ENCODE data around the gene TMCO6. TPM values are rescaled to one million over a fixed set of nuclear protein-coding genes. Genes with fewer than 3 reads are reported as not detected.

The TMCO6 gene
- total and polyA plus RNA-seq, 2 donors from 2014 or later: 7.6 to 19.0 TPM

- H3K36me3 ChIP-seq (ENCODE audit: control insufficient read depth in 2 of 3, insufficient read depth in 3 of 3, low read length in 3 of 3): no peaks in the 10 kb centered on the region
- FAIRE-seq (no peak), DNase-seq (peak in 1 of 5 donors; percentile 84)
- H3K4me1 ChIP-seq (ENCODE audit: control insufficient read depth in 2 of 3, insufficient read depth in 2 of 3, low read depth in 1 of 3, low read length in 3 of 3): peaks cover 0 to 16% (median 0%) of the 10 kb centered on the region in 3 donors
- peaks cover 7% of the 10 kb centered on the region for H3K27me3 ChIP-seq (ENCODE audit: control insufficient read depth, insufficient read depth, low read length)
- H3K27ac ChIP-seq (ENCODE audit: low read depth in 2 of 2, low read length in 2 of 2): peak within 1 kb of the TSS; percentile 65 to 77
- H3K4me3 ChIP-seq (ENCODE audit: low read length in 3 of 3): peak within 1 kb of the TSS; percentile 38 to 88 (median 83)
- TF ChIP-seq CTCF (IDR thresholded peaks at IDR 0.05; ENCODE audit: borderline replicate concordance, extremely low read depth, insufficient read depth): no peak
- peak within 1 kb of the TSS; percentile 35 to 67 (median 59) for H3K9ac ChIP-seq (ENCODE audit: low read length in 3 of 3)
- intact Hi-C loops (cut with DNase I): no loop called here
- H3K9me3 ChIP-seq (ENCODE audit: control insufficient read depth in 2 of 3, insufficient read depth in 1 of 3, low read length in 3 of 3): no peaks in the 10 kb centered on the region
Measured at GRCh38 chr5:140633021-140633471, 6.2 kb upstream of the TMCO6 start, which contains the start of gene CD14. Gene CD14, minus strand, starts transcription at chr5:140633175. Its CDS starts 104 bp downstream, at chr5:140633071.

GRCh38 chr5:140633501-140633900 lies 5.8 kb upstream of the TMCO6 start:
- intact Hi-C loops (cut with DNase I): no loop called here
- H3K27me3 ChIP-seq (ENCODE audit: control insufficient read depth, insufficient read depth, low read length): peaks cover 7% of the 10 kb centered on the region
- H3K27ac ChIP-seq (ENCODE audit: low read depth in 2 of 2, low read length in 2 of 2): peak overlapping the region in 1 of 2 donors; percentile 30
- no peak for DNase-seq
- TF ChIP-seq CTCF (IDR thresholded peaks at IDR 0.05; ENCODE audit: borderline replicate concordance, extremely low read depth, insufficient read depth): no peak
- peak overlapping the region in 1 of 3 donors; percentile 67 for H3K9ac ChIP-seq (ENCODE audit: low read length in 3 of 3)
- no peaks in the 10 kb centered on the region for H3K36me3 ChIP-seq (ENCODE audit: control insufficient read depth in 2 of 3, insufficient read depth in 3 of 3, low read length in 3 of 3)
- no peaks in the 10 kb centered on the region for H3K9me3 ChIP-seq (ENCODE audit: control insufficient read depth in 2 of 3, insufficient read depth in 1 of 3, low read length in 3 of 3)
- no peak for FAIRE-seq
- peak overlapping the region in 2 of 3 donors; percentile 83 to 88 for H3K4me3 ChIP-seq (ENCODE audit: low read length in 3 of 3)
- peaks cover 0 to 16% (median 0%) of the 10 kb centered on the region in 3 donors for H3K4me1 ChIP-seq (ENCODE audit: control insufficient read depth in 2 of 3, insufficient read depth in 2 of 3, low read depth in 1 of 3, low read length in 3 of 3)

- Histone ChIP-seq H3K36me3 (ENCODE audit: control insufficient read depth in 2 of 3, insufficient read depth in 3 of 3, low read length in 3 of 3) (no peaks in the 10 kb centered on the region), H3K4me1 (ENCODE audit: control insufficient read depth in 2 of 3, insufficient read depth in 2 of 3, low read depth in 1 of 3, low read length in 3 of 3) (peaks cover 0 to 16% (median 0%) of the 10 kb centered on the region in 3 donors), H3K9ac (ENCODE audit: low read length in 3 of 3) (no peak overlapping the region), H3K27me3 (ENCODE audit: control insufficient read depth, insufficient read depth, low read length) (peaks cover 7% of the 10 kb centered on the region), H3K4me3 (ENCODE audit: low read length in 3 of 3) (no peak overlapping the region), H3K9me3 (ENCODE audit: control insufficient read depth in 2 of 3, insufficient read depth in 1 of 3, low read length in 3 of 3) (no peaks in the 10 kb centered on the region), H3K27ac (ENCODE audit: low read depth in 2 of 2, low read length in 2 of 2) (peak overlapping the region in 1 of 2 donors; percentile 23)
- TF ChIP-seq CTCF (IDR thresholded peaks at IDR 0.05; ENCODE audit: borderline replicate concordance, extremely low read depth, insufficient read depth): no peak
- FAIRE-seq (no peak), DNase-seq (no peak)
- intact Hi-C loops (cut with DNase I): no loop called here
Measured at GRCh38 chr5:140634103-140634502, 5.1 kb upstream of the TMCO6 start.

Data from kidney (tissue), 14 donors.